SKM-1 (cell line): Measurements from ENCODE around the gene PLEKHG2.
"Not testable (repeated sequence)": the region's sequence is repeated elsewhere in the genome, so short reads cannot be mapped to it uniquely, and the experiment has no call there.

Experiments
- DNase-seq: peaks from one replicate; lab custom pipeline; 2025; ENCODE audit not compliant: unreplicated experiment; lab: John Stamatoyannopoulos, UW

Gene PLEKHG2, protein sequence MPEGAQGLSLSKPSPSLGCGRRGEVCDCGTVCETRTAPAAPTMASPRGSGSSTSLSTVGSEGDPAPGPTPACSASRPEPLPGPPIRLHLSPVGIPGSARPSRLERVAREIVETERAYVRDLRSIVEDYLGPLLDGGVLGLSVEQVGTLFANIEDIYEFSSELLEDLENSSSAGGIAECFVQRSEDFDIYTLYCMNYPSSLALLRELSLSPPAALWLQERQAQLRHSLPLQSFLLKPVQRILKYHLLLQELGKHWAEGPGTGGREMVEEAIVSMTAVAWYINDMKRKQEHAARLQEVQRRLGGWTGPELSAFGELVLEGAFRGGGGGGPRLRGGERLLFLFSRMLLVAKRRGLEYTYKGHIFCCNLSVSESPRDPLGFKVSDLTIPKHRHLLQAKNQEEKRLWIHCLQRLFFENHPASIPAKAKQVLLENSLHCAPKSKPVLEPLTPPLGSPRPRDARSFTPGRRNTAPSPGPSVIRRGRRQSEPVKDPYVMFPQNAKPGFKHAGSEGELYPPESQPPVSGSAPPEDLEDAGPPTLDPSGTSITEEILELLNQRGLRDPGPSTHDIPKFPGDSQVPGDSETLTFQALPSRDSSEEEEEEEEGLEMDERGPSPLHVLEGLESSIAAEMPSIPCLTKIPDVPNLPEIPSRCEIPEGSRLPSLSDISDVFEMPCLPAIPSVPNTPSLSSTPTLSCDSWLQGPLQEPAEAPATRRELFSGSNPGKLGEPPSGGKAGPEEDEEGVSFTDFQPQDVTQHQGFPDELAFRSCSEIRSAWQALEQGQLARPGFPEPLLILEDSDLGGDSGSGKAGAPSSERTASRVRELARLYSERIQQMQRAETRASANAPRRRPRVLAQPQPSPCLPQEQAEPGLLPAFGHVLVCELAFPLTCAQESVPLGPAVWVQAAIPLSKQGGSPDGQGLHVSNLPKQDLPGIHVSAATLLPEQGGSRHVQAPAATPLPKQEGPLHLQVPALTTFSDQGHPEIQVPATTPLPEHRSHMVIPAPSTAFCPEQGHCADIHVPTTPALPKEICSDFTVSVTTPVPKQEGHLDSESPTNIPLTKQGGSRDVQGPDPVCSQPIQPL (N-terminal part only)

DNA sequence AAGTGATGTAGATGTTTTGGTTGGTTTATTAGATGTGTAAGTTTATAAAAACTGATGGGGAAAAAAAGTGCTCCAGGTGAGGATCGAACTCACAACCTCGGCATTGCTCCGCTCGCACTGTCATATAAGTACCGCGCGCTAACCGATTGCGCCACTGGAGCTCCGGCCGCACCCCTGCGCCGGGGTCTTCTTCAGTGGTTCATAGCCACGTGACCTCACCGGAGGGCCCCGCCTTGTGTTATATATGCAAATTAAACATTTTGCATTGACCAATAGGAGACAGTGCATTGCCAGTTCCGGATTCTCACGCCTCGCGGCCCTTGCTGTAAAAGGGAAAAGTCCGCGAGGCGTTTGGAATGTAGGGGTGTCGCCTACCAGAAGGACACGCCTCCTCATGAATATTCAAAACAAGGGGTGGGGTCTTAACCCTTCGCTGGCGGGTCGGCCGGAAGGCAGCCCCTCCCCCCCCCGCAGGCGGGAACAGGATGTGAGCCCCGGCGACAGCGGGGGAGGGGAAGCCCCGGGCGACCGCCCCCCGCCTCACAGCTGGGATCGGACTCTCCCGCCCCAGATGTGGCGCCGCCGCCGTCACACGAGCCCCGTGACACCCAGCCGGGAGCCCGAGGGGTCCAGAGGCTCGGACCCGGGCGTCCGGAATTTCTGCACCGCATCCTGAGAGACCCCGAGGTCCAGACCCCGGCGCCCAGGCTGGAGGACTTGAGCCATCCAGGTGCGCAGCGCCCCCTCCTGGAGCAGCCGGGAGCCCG, at the start of gene PLEKHG2:
PLEKHG2 (plus strand) TSS at position 570 of the 767 bp plus-strand sequence. CDS start 1,418 bp downstream, outside the sequence.
- peak; percentile 96 for DNase-seq

DNA sequence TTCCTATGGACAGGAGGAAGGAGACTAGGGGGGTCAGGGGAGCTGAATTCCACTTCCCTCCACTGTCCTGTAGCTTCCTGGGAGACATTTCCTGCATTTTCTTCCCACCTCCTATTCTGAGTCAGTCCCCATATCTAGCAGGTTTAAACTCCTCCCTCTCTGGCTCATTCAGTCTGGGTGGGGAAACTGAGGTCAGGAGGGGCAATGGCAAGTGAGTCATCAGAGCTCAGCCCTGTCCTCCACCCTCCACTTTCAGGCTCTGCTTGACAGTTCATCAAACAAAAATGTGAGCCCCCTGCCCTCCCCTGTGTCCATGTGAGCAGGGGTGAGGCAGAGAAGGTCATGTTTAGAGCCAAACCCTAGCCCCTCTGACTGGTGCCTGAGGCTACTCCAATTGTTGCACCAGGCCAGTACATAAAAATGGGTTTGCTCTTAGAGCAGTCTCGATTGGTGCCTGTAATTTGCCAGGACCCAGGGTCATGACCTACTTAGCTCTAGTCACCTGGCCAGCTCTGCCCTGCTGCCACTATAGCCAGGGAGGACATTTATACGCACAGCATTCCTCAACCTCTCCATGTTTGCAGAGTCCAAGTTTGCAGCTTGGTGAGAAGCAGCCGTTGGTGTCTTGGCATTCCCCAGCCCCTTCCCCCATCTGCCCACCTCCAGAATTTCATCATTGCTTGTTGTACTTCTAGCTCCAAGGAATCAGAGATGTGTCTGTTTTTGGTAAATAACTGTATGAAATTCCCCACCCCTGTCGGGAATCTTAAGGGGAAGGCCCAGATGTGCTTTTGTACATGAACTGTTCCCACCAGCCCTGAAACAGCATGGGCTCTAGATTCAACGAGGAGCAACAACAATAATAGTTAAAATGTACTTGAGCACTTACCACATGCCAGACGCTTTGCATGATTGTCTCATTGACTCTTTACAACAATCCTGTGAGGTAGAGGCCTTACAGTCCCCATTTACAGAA, 49.5 kb upstream of the PLEKHG2 start:
- DNase-seq, result no peak

DNA sequence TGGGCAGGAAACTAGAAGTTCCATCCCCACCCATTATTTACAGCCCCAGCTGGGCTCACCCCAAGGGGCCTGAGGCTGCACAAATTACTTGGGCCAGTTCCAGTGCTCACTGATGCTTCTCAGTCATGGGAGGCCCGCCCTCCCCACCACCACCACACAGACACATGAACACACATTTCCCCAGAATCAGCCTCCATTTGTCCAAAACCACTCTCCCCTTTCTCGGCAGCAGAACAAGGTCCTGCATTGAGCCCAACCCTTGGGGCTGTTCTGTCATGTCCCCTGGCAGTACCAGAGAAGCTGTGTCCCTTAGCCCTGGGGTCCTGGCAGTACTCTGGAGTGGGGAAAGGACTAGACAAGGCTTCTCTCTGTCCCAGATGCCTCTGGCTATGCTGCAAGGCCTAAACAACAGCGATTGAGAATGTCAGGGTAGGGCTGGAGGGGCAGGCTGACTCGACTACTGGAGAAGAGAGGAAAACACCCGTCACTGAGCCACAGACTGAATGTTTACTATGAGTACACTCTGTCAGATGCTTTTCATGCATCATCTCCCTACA, 48.5 kb upstream of the PLEKHG2 start:
- no peak for DNase-seq

DNA sequence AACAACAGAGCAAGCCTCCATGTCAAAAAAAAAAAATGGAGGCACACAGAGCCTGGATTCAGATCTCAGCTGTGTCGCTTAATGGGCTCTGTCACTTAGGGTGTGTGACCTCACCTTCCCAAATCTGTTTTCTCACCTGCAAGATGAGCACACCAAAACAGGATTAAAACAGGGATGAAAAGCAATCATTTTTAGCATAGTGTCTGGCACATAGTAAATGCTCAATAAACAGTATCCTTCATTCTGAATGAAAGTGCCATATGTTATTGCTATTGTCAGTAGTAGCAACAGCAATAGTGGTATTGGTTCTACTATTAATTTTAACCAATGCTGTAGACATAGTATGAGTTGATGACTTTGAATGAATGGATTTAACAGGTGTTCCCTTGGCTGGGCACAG, 46.9 kb upstream of the PLEKHG2 start:
- no peak for DNase-seq

DNA sequence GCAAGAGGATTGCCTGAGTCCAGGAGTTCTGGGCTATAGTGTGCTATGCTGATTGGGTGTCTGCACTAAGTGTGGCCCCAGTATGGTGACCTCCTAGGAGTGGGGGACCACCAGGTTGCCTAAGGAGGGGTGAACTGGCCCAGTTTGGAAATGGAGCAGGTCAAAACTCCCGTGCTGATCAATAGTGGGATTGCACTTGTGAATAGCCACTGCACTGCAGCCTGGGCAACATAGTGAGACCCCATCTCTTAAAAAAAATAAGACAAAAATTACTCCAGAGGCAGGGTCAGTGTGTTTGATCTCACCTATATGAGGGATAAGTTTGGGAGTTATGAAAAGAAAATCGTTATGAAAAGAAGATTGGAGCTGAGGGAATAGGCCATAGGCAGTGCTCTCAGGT, 43.3 kb upstream of the PLEKHG2 start:
- DNase-seq, result no peak

DNA sequence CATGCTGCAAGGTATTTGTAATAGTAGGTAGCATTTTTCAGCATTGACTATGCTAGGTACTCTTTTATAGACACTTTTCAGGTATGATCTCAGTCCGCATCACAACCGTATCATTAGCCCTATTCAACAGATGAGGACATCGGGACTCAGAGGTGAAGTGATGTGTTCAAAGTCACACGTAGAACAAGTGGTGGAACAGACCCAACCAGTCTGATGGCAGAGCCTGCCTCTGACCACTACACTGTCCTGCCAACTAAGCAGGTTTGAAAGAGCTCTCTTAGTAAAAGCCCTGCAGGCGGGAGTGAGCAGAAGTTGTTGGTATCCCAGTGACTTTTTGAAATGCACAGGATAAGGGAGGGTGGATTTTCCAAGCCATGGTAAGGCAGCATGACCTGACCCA, 41.7 kb upstream of the PLEKHG2 start:
- DNase-seq, result no peak

DNA sequence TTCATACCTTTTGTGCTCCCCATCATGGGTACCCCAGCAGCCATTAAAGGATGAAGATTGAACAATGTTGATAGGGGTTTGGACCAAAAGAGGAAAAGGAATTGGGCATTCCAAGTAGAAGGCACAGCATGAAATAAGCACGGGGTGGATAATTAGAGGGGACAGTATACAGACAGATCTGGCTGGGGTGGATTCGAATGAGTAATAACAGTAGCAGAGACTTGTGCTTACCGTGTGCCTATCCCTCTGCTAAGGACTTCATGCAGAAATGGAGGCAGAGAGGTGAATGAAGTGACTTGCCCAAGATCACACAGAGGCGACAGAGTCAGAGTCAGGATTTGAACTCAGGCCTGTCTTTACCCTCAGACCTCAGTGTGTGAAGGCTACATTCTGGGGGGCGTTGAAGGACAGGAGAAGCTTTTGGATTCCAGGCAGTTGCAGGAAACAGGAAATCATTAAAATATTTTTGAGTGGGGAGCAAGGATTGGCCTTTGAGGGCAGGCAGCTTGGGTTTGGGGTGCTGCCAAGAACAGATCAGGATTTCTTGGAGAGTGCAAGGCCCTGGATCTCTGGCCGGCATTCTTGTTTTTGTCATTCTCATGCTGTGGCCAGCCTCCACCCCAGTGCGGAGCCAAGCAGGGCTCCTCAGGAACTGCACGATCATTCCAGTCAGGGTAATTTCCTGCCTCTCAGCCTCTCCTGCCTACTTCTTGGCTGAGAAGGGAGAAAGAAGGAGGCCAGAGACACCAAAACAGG, 40.2 kb upstream of the PLEKHG2 start:
- DNase-seq, result no peak

DNA sequence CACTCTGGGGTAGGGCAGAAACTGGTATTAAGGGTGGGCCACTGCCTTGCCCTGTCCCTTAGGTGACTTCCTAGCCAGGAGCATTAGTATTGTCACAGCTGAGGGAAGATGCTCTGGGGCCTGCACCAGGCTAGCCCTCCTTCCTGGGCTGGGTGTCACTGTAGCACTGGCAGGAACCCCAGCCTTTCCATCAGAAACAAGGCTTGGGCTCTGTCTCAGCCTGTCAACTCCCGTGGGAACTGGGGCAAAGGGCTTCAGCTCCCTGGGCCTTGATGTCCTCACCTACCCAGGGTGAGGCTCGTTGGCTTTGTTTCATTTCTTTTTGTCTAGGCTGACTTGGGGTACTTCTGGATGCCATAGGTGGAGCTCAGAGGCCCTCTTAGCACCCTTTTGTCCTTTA, 39.5 kb upstream of the PLEKHG2 start:
- no peak for DNase-seq

DNA sequence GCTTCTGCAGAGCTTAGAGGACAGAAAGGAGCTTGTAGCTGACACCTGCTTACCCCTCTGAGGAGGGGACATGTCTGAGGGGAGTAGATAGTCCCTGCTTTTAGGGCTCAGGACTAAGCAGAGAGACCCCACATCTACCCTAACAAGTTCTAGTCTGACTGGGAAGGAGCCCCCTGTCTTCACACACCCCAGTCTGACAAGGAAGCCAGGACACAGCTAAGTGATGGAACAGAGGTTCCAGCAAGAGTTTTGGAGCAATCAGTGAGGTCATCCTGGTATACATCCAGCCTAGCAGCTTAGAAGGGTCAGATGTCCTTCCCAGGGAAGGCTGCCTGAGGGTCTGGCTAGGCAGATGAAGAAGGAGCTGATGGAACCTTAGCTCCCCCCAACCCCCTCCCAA, 36.5 kb upstream of the PLEKHG2 start:
- DNase-seq, result no peak

DNA sequence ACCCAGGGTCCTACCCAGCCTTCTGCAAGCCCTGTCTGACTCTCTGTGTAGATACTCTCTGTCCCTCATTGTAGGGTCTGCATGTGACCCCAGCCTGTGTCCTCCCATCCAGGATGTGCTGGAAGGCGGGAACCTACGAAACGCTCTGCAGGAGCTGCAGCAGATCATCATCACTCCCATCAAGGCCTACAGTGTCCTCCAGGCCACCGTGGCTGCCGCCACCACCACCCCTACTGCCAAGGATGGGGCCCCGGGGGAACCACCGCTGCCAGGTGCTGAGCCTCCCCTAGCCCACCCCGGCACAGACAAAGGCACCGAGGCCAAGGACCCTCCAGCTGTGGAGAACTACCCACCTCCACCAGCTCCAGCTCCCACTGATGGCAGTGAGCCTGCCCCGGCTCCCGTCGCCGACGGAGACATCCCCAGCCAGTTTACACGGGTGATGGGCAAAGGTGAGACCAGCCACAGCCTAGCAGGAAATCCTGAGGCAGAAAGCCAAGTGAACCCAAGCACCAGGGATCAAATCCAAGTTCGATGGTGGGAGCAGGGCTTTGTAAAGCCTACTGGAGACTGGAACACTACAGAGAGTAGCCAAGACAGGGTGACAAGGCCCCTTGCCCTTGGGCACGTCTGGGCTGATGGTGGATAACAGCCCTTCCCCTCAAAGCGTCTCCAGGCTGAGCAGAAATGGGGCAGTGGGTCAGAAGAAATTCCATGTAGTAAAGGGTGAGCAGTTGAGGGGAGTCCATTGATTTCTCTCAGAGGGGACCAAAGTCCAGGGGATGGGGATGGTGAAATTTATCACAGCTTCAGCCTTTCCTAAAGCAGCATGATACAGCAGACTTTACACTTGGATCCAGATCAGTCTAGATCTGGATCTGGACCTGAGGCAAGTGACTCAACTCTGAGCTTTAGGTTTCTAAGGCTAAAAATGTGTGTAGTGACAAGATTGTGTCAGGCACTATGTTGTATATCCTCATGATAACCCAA, 34.8 kb upstream of the PLEKHG2 start:
- no peak for DNase-seq

DNA sequence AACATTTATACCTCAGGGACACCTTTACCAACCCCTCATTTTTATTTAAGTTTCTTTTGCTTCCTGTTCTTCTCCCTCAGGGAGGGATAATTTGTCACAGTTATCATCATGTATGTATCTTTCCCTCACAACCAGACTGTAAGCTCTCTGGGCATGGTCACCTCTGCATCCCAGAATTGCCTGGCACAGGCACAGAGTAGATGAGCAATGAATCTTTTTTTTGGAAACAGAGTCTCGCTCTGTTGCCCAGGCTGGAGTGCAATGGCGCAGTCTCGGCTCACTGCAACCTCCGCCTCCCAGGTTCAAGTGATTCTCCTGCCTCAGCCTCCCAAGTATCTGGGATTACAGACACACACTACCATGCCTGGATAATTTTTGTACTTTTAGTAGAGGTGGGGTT, 33.1 kb upstream of the PLEKHG2 start:
- not testable (repeated sequence) for DNase-seq

DNA sequence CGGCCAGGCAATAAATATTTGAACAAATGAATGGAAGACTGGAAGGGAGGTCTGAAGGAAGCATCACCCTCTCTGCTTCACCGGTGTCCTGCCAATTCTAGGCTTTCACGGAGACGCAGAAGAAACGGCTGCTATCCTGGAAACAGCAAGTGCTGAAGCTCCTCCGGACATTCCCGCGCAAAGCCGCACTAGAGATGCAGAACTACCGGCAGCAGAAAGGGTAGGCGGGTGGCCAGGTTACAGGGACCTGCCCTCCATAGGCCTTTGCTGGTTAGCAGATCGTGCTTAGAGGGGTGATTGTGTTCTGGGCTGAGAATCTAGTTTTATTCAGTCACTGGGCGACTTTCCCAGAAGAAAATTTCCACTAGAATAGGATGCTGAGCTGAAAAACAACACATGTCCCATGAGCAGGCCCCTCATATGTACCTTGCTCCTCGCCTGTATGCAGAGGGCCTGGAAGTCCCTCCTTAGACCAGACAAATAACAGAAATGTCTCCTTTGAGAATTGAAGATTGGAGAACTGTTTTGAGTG, 32.5 kb upstream of the PLEKHG2 start:
- DNase-seq, result no peak

DNA sequence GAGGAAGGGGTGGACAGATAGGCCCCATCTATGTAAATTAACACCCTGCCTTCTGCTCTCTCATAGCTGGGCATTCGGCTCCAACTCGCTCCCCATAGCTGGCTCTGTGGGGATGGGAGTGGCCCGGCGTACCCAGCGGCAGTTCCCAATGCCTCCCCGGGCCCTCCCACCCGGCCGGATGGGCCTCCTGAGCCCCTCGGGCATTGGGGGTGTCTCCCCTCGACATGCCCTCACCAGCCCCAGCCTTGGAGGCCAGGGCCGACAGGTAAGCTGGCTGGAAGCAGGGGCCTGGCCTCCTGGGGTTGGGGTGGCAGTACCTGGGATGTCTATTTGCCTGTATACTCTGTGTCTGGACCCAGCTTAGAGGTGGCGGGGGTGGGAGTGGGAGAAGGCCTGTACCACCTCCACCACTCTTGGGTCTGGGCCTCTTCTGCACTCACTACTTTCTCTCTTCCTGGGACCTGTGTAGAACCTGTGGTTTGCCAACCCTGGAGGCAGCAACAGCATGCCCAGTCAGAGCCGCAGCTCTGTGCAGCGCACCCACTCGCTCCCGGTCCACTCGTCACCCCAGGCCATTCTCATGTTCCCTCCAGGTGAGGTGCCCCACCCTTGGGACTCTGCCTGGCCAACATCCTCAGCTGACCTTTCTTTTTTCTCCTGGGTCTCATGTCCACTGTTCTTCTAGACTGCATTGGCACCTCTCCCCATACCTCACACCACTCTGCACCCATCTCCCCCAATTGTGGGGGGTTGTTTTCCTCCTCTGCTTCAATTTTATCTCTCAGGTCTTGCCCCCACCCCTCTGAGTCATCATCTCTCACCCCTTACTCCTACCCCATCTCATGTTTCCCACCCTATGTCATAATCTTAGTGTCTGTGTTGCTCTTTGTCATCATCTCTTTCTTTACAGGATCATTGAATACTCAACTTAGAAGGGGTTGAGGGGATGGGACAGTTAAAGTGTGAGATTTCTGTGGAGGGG, 31.7 kb upstream of the PLEKHG2 start:
- no peak for DNase-seq

DNA sequence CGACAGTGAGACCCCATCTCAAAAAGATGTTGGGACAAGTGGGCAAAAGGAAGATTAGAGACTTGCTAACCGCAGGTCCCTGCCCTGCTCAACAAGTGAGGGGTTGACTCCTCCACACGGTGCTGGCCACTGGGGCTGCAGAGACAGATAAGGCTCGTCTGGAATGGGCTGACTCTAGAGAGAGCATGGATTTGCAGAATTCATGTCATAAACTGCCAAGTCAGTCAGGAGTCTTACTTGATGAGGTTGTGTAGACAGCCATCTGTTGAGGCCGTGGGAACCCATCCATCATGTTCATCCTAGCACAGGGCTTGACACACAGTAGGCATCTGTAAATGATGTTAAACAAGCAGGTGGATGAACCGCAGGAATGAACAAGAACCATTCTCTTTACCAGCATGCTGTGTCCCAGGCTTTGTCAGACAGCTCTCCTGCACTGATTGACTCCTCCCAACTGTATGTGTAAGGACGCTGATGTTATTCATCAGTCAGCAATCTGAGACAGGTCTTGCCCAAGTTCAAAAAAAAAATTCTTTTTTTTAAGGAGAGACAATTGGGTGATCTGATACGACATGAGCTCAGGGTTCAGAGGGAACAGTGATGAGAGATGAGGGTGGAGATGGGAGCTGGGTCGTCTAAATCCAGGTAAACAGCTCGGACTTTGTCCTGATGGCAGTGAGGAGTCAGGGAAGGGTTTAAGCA, 30.4 kb upstream of the PLEKHG2 start:
- no peak for DNase-seq

DNA sequence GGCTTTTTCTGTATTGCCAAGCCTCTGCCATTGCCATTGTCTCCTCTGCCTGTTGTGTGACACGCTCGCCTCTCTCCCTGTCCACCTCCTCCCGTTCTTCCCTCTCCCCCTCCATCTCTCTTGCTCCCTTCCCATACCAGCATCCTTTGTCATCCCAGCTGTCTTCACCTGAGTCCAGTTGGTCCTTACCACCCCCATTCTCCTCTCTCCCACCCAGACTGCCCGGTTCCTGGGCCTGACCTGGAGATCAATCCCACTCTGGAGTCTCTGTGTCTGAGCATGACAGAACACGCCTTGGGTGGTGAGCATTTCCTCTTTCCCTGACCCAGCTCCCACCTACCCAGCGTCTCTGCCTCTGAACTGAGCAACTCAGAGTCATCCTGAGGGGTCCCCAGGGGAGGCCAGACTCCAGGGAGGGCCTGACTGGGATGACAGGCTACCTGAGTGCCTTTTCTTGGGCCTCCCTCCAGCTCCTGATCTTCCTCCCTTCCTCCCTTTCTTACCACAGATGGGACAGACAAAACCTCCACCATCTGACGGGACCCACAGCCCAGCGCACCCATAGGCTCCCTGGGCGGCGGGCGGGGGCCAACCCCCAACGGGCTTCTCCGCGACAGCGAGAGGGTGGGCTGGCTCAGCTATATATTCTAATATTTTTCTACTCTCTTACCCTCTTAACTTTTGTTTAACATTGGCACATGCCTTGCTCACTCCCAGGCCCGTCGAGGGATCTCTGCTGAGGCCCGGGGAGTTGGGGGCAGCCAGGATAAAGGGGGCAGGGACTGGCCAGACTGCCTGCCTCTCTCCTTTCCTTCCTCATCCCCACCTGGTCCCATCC, 29.3 kb upstream of the PLEKHG2 start:
- DNase-seq, result no peak
